SK-N-SH treated with all-trans-retinoic acid at 6 μM for 48 hours (cell line): ENCODE measurements around the gene CBL.

Source experiments
- ATAC-seq: fragments of 200-7000 bp; cut with Tn5 transposase; 3 replicates; pipeline ENCODE4 v1.9.1; 2020; ENCODE audit warnings: mild to moderate bottlenecking, moderate library complexity
- ARNTL ChIP-seq: fragments of 450-650 bp; formaldehyde crosslinking; IDR thresholded peaks from 2 replicates; pipeline ENCODE4 v1.5.0; 2020; ENCODE audit warnings: low read depth, mild to moderate bottlenecking, moderate library complexity, borderline replicate concordance
- BACH2 ChIP-seq: fragments of 250-450 bp; sonication (Bioruptor Pico); IDR thresholded peaks from 2 replicates; pipeline ENCODE4 v1.9.0; 2021; ENCODE audit warnings: mild to moderate bottlenecking, borderline replicate concordance
- CSDC2 ChIP-seq: fragments of 250-450 bp; sonication (Bioruptor Pico); IDR thresholded peaks from 2 replicates; pipeline ENCODE4 v1.5.0; 2020; ENCODE audit warnings: mild to moderate bottlenecking, moderate library complexity
- ESRRG ChIP-seq: fragments of 250-450 bp; sonication (Bioruptor Pico); IDR thresholded peaks from 2 replicates; pipeline ENCODE4 v1.6.1; 2021; ENCODE audit warnings: mild to moderate bottlenecking
- GLIS3 ChIP-seq: fragments of 250-450 bp; sonication (Bioruptor Pico); IDR thresholded peaks from 2 replicates; pipeline ENCODE4 v1.5.0; 2020; ENCODE audit warnings: mild to moderate bottlenecking, moderate library complexity
- OSR1 ChIP-seq: fragments of 250-450 bp; sonication (Bioruptor Pico); IDR thresholded peaks from 2 replicates; pipeline ENCODE4 v1.8.0; 2022; ENCODE audit warnings: moderate library complexity, mild to moderate bottlenecking, inconsistent platforms
- PATZ1 ChIP-seq: fragments of 250-450 bp; sonication (Bioruptor Pico); IDR thresholded peaks from 2 replicates; pipeline ENCODE4 v1.8.0; 2020; ENCODE audit warnings: mild to moderate bottlenecking, moderate library complexity, borderline replicate concordance
- POU6F1 ChIP-seq: fragments of 250-450 bp; sonication (Bioruptor Pico); IDR thresholded peaks from 2 replicates; pipeline ENCODE4 v1.8.0; 2021; ENCODE audit warnings: low read depth, mild to moderate bottlenecking, moderate library complexity, borderline replicate concordance
- RARB ChIP-seq: fragments of 250-450 bp; sonication (Bioruptor Pico); IDR thresholded peaks from 2 replicates; pipeline ENCODE4 v1.8.0; 2021; ENCODE audit warnings: mild to moderate bottlenecking, moderate library complexity
- SNAI2 ChIP-seq: fragments of 250-450 bp; sonication (Bioruptor Pico); IDR thresholded peaks from 2 replicates; pipeline ENCODE4 v1.5.0; 2020; ENCODE audit warnings: mild to moderate bottlenecking, moderate library complexity
- TCF4 ChIP-seq: fragments of 250-450 bp; sonication (Bioruptor Pico); IDR thresholded peaks from 2 replicates; pipeline ENCODE4 v1.8.0; 2021; ENCODE audit warnings: mild to moderate bottlenecking, moderate library complexity, borderline replicate concordance
- TOX ChIP-seq: fragments of 250-450 bp; sonication (Bioruptor Pico); IDR thresholded peaks from 2 replicates; pipeline ENCODE4 v1.8.0; 2021; ENCODE audit warnings: mild to moderate bottlenecking, moderate library complexity, borderline replicate concordance
- TSHZ2 ChIP-seq: fragments of 250-450 bp; sonication (Bioruptor Pico); IDR thresholded peaks from 2 replicates; pipeline ENCODE4 v1.5.0; 2020; ENCODE audit warnings: mild to moderate bottlenecking, moderate library complexity
- ZC3H10 ChIP-seq: fragments of 250-450 bp; sonication (Bioruptor Pico); IDR thresholded peaks from 2 replicates; pipeline ENCODE4 v1.5.1; 2021; ENCODE audit warnings: mild to moderate bottlenecking, moderate library complexity
- ZFP3 ChIP-seq: fragments of 250-450 bp; sonication (Bioruptor Pico); IDR thresholded peaks from 2 replicates; pipeline ENCODE4 v1.5.0; 2020; ENCODE audit warnings: mild to moderate bottlenecking, moderate library complexity
- ZNF8 ChIP-seq: fragments of 450-650 bp; formaldehyde crosslinking; IDR thresholded peaks from 2 replicates; pipeline ENCODE4 v1.5.0; 2020; ENCODE audit warnings: mild to moderate bottlenecking, moderate library complexity

The CBL gene

GRCh38 chr11:119288219-119288618 lies 82.1 kb downstream of the CBL start (continued):
- TF ChIP-seq TSHZ2 (CRISPR knock-in tag) (no peak), ZFP3 (no peak), TCF4 (CRISPR knock-in tag) (no peak), BACH2 (CRISPR knock-in tag) (no peak), RARB (CRISPR knock-in tag) (no peak), ZNF8 (CRISPR knock-in tag) (no peak), GLIS3 (CRISPR knock-in tag) (no peak)

- no peak for TF ChIP-seq ARNTL (CRISPR knock-in tag)
- TF ChIP-seq, all 23 proteins: peak for 0
- ATAC-seq, result no peak
Measured at GRCh38 chr11:119290894-119291497, 84.9 kb downstream of the CBL start.

GRCh38 chr11:119293461-119293860 lies 87.3 kb downstream of the CBL start:
- no peak for TF ChIP-seq TCF4 (CRISPR knock-in tag)
- TF ChIP-seq TOX (CRISPR knock-in tag), result no peak
- no peak for TF ChIP-seq RARB (CRISPR knock-in tag)
- TF ChIP-seq CSDC2, result no peak
- TF ChIP-seq PATZ1 (CRISPR knock-in tag), result no peak
- no peak for TF ChIP-seq OSR1 (CRISPR knock-in tag)
- no peak for TF ChIP-seq GLIS3 (CRISPR knock-in tag)
- no peak for TF ChIP-seq ZC3H10
- TF ChIP-seq POU6F1 (CRISPR knock-in tag), result no peak
- ATAC-seq, result no peak

- ATAC-seq, result peak; percentile 49; the same call in 1 of the 3 replicates
- TF ChIP-seq GLIS3 (CRISPR knock-in tag) (no peak), SNAI2 (no peak), PATZ1 (CRISPR knock-in tag) (no peak), ARNTL (CRISPR knock-in tag) (no peak), TCF4 (CRISPR knock-in tag) (no peak), ESRRG (CRISPR knock-in tag) (no peak)
Measured at GRCh38 chr11:119295178-119295577, 89.0 kb downstream of the CBL start.

- no peak for TF ChIP-seq RARB (CRISPR knock-in tag)
- no peak for TF ChIP-seq CSDC2
- TF ChIP-seq ZC3H10, result no peak
- no peak for TF ChIP-seq GLIS3 (CRISPR knock-in tag)
- TF ChIP-seq, all 23 proteins: peak for 0
- no peak for ATAC-seq
Measured at GRCh38 chr11:119297938-119298337, 91.8 kb downstream of the CBL start.
